Iris pigment epithelial cell (primary cell): Measurements from ENCODE around the gene VAV2.
A peak's percentile ranks its signal among the peaks of the same experiment; 100 is the strongest.
"Not testable (repeated sequence)": the region's sequence is repeated elsewhere in the genome, so short reads cannot be mapped to it uniquely, and the experiment has no call there.

Source experiments
- DNase-seq: peaks from one replicate; pipeline ENCODE4 v3.0.0-alpha.2; 2011; ENCODE audit warnings: low read depth

Gene VAV2

GRCh38 chr9:133995012-133995896 is 3.1 kb upstream of the VAV2 start:
- DNase-seq = peak; percentile 26

GRCh38 chr9:133994353-133995011 is 2.4 kb upstream of the VAV2 start:
- peak; percentile 49 for DNase-seq

DNA sequence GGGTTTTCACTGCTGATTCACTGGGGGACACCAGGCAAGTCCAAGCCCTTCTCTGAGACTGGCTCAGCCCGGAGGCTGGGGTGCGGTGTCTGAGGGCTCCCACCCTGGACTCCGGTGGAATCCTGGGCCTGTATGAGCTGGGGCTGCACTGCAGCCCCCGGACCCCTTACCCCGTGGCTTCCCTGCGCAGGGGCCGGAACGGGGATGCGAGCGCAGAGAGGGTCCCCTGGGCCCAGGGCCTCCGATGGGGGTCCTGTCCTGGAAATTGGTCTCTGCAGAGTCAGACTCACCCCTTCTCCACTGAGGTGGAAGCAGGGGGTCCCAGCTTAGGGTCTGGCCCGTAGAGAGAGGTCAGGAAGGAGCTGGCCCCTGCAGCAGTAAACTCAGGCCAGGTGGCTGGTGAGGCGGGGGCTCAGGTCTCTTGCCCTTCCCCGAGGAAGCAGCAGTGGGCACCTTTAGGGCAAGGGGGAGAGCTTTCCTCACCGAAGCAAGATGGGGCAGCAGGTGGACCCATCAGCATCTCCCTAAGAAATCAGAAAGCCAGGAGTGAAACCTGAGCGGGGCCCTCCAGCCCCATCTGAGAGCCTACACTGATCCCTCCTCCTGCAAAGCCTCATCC is 1.6 kb upstream of the VAV2 start:
- DNase-seq = no peak

GRCh38 chr9:133992780-133993634 is 883 bp upstream of the VAV2 start:
- DNase-seq = peak; percentile 89

DNA sequence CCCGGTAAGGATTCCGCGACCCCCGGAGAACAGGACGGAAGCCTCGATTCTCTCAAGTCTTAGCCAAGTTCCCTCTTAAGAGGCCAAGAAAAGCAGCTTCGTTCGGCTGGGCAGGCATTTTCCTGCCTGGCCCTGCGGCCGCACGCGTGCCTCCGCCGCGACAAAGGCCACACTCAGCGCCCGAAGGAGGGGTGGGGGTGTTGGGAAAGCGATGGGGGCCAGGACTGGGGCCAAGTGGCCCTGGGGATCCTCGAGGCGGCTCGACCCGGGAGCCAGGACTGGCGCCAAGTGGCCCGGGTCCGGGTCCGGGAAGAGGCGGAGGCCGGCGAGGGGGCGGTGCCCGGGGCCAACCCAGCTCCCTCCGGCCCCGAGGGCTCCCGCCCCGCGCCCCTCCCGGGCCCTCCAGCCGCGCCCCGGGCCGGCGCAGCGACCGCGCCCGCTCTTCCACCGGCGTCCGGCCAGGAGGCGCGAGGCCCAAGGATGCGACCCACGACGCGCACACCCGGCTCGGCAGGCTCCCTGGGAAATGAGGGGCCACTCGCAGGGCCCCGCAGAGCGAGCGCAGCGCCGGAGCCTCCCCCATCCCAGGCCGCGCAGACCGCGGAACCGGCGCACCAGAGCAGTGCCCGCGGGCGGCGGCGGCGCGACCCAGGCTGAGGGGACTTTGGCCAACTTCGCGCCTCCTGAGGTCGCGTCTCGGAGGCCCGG is 756 bp downstream of the VAV2 start:
- peak; percentile 22 for DNase-seq

- DNase-seq = peak; percentile 72
Observed at GRCh38 chr9:133990366-133991213, 1.5 kb downstream of the VAV2 start.

DNA sequence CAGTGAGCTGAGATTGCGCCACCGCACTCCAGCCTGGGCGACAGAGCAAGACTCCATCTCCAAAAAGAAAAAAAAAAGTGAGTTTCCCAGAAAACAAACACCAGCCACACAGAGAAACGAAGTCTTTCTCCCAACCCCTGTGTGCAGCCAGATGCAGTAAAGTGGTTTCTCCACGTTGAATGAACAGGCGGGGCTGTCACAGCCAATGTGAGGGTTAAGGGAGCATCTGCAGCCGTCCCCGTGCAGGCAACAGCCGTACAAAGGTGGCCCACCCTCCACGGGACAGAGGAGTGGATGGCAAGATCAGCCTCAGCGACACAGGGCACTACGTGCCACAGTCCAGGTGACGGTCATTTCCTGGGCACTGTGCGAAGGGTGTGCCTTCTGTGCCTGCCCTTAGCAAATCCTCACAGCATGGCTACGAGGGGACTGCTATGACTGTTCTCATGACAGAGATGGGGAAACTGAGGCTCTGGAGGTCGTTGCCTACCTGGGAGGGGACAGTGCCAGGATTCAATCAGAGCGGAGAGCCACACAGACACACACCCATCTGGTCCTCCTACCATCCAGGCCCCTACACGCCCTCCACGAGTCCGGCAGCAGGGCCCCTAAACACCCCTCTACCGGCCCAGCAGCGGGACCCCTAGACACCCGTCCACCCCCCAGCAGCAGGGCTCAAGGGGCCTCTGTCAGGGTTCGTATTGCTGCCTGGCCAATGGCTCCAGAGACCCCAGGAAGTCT is 2.3 kb downstream of the VAV2 start:
- DNase-seq = no peak

- not testable (repeated sequence) for DNase-seq
Observed at GRCh38 chr9:133988771-133989170, 3.4 kb downstream of the VAV2 start.

DNA sequence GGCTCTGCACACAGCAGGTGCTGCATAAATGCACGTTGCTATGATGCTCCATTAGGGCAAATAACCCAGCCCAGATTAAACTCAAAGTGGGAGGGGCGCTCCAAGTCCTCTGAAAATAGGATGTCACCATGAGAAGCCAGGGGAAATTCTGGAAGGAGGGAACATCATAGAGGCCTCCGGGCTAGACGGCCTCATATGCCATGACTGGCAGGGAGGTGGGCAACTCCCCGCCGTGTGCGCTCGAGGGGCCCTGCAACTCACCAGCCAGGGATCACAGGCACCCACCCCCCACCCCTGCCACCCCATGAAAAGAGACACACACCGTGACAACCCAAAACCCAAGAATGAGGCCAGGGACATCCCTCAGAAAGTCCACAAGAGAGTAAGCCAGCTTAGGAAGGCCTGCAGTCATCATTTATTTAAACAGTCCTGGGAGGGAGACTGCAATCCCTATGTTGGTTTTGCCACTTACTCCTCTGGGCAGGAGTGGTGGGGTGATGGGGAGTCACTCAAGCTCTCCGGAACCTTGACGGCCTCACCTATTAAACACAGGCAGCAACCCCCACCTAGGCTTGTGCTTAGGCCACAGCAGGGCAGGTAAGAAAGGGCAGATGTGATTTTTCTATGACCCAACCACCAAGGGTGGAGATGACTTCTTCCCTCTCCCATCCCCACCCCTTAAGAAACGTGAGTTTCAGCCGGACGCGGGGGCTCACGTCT is 4.0 kb downstream of the VAV2 start:
- DNase-seq = no peak

GRCh38 chr9:133987446-133987788 is 4.7 kb downstream of the VAV2 start:
- DNase-seq = no peak

DNA sequence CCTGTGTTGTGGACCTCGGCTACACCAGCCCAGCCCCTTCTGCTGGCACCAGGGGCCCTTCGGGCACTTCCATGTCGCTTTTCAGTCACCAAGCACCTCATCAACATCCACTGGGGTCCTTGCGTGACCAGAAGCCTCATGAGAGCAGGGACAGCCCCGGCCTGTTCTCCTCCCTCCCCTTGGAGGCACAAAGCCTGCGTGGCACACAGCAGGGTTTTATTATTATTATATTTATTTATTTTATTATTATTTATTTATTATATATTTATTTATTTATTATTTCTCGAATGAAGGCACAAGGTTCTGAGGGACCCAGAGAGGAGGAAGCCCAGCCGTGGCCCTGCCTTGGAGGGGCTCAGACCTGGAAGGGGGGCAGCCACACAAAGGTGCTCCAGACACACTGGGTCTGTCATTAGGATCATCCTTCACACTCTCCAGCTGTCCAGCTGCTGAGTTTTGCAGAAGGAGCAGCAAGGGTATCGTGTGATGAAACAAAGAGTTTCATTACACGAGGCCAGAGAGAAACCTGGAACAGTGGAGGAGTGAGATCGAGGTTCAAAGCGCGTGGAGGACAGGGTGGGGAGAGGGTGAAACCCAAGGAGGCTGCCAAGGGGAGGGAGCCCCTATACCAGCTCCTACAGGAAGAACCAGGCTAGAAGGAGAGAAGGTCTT is 5.2 kb downstream of the VAV2 start:
- DNase-seq = no peak

DNA sequence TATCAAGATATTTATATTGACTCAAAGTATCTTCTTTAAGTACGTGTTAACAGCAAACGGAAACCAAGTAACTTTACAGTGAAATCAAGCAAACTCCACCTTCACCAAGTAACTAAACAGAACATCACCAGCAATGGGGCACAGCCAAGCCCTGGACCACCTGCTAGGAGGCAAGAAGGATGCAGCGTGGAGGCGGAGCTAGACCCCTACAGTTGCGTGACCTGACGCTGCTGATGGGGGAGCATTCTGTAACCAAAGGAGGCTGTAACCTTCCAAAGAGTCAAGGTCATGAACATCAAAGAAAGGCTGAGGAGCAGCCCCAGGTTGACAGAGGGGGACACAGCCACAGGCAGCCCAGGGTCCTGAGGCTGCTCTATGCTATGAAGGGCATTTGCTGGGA is 6.1 kb downstream of the VAV2 start:
- DNase-seq = no peak

- DNase-seq = no peak
Observed at GRCh38 chr9:133982971-133983720, 9.0 kb downstream of the VAV2 start.

DNA sequence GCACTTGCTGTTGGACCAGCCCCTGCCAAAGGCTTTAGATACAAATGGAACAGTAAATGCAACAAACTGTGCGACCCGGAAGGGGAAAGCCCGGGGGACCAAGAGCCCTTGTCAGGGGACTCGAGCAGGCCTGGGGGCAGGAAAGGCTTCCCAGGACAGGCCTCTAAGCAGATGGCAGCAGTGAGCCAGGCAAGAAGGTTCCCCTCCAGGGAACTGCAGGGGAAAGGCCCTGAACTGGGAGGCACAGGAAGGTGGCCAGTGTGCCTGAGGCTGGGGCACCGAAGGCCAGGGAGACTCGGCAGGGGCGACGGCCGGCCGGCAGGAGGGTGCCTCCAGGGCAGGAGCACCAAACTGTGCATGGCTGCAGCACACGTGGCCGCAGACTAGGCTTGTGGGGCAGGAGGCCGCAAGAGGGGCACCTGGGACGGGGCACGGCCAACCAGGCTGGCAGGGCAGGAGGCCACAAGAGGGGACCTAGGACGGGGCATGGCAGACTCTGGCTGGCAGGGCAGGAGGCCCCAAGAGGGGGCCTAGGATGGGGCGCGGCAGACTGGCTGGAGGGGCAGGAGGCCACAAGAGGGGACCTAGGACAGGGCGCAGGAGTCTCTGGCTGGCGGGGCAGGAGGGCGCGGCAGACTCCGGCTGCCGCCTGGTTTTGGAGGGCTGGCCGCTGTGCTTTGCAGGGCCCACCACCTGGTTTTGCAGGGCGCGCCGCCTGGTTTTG is 10.0 kb downstream of the VAV2 start:
- DNase-seq = no peak

- no peak for DNase-seq
Observed at GRCh38 chr9:133981589-133981957, 10.6 kb downstream of the VAV2 start.

DNA sequence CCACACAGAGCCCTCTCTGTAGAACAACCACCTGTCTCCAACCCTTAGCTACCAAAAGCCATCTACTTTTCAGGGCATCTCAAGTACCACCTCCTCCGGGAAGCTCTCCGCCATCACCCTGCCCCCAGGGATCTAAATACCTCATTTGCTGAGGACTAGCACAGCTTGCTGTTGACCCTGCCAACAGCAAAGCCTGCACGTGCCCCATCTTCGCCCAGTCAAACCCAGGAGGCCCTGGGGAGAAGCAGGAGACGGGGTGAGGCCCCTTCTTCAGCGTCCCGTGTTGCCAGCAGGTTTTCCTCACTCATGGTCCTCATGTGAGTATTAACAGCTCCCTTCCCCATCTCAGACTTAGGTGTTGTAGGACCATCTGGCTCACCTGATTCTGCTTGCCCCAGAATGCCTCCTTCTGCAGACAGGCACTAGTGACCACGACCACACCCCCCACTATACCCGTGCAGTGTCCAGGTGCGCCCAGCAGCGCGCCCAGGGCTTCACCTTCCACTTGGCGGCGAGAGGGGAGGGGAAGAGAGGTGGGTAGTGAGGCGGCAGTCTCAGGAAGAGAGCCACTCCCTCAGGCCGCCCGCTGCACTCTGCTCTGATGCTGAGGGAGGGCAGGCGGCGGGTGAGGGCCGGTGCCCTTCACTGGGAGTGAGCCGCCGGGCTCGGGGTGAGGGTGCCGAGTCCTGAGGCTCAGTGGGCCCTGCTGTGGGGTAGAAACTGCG is 11.1 kb downstream of the VAV2 start:
- DNase-seq = no peak
